Liver (tissue), 9 donors: Measurements from ENCODE around the gene PKN2. TPM values are rescaled to one million over a fixed set of nuclear protein-coding genes. Genes with fewer than 3 reads are reported as not detected.
A peak's percentile ranks its signal among the peaks of the same experiment; 100 is the strongest.

Source experiments
- DNase-seq: peaks from one replicate; pipeline ENCODE4 v3.0.0-alpha.2; 2017; ENCODE audit warnings: low spot score
- H3K27ac ChIP-seq, 2 donors: one replicate each; pipeline ENCODE4 v1.7.0; 2013; ENCODE audit warnings: inconsistent platforms in 2 of 2, low read length in 2 of 2, control low read depth in 1 of 2, low read depth in 1 of 2, mild to moderate bottlenecking in 1 of 2
- H3K27me3 ChIP-seq, 4 donors: one replicate each; pipeline versions ENCODE4 v1.6.1 to v1.7.0; 2013; ENCODE audit warnings: low read length in 3 of 4, inconsistent platforms in 1 of 4, mild to moderate bottlenecking in 1 of 4, moderate library complexity in 1 of 4; ENCODE audit not compliant: control insufficient read depth in 4 of 4, insufficient read depth in 4 of 4
- H3K36me3 ChIP-seq, 4 donors: one replicate each; pipeline versions ENCODE4 v1.6.1 to v1.7.0; 2013; ENCODE audit warnings: low read length in 3 of 4, mild to moderate bottlenecking in 3 of 4, low read depth in 1 of 4, moderate library complexity in 1 of 4; ENCODE audit not compliant: control insufficient read depth in 4 of 4, insufficient read depth in 3 of 4
- H3K4me1 ChIP-seq, 4 donors: one replicate each; pipeline versions ENCODE4 v1.6.1 to v1.7.0; 2013; ENCODE audit warnings: low read length in 3 of 4, mild to moderate bottlenecking in 3 of 4, moderate library complexity in 1 of 4; ENCODE audit not compliant: control insufficient read depth in 4 of 4, insufficient read depth in 4 of 4
- H3K4me3 ChIP-seq, 3 donors: one replicate each; pipeline versions ENCODE4 v1.6.1 to v1.7.0; 2013; ENCODE audit warnings: low read length in 3 of 3, control low read depth in 1 of 3, low read depth in 1 of 3, mild to moderate bottlenecking in 1 of 3
- H3K9ac ChIP-seq, 2 donors: one replicate each; pipeline ENCODE4 v1.7.0; 2013; ENCODE audit warnings: low read length in 2 of 2, mild to moderate bottlenecking in 2 of 2, moderate library complexity in 2 of 2, control low read depth in 1 of 2, low read depth in 1 of 2
- H3K9me3 ChIP-seq, 4 donors: one replicate each; pipeline versions ENCODE4 v1.6.1 to v1.7.0; 2013; ENCODE audit warnings: low read length in 3 of 4; ENCODE audit not compliant: control insufficient read depth in 4 of 4
- FOXA2 ChIP-seq: IDR thresholded peaks from 2 replicates; pipeline ENCODE4 v1.6.1; 2016; ENCODE audit warnings: antibody characterized with exemption
- GABPA ChIP-seq, 2 donors: IDR thresholded peaks in 1 of 2; conservative IDR thresholded peaks in 1 of 2; 2 replicates each; pipeline ENCODE4 v1.6.1; 2016; ENCODE audit warnings: antibody characterized with exemption in 2 of 2, mild to moderate bottlenecking in 1 of 2, moderate library complexity in 1 of 2
- HNF4A ChIP-seq, 2 donors: conservative IDR thresholded peaks; 2 replicates each; pipeline ENCODE4 v1.6.1; 2016; ENCODE audit warnings: antibody characterized with exemption in 2 of 2, mild to moderate bottlenecking in 2 of 2
- HNF4G ChIP-seq: IDR thresholded peaks from 2 replicates; pipeline ENCODE4 v1.6.1; 2016; ENCODE audit warnings: antibody characterized with exemption
- NR2F2 ChIP-seq: IDR thresholded peaks from 2 replicates; pipeline ENCODE4 v1.6.1; 2016; ENCODE audit warnings: antibody characterized with exemption
- RAD21 ChIP-seq, 2 donors: IDR thresholded peaks; 2 replicates each; pipeline ENCODE4 v1.6.1; 2016; ENCODE audit warnings: antibody characterized with exemption in 2 of 2, mild to moderate bottlenecking in 2 of 2
- RXRA ChIP-seq, 2 donors: IDR thresholded peaks; 2 replicates each; pipeline ENCODE4 v1.6.1; 2017 to 2018; ENCODE audit warnings: antibody characterized with exemption in 2 of 2, mild to moderate bottlenecking in 1 of 2
- SP1 ChIP-seq: IDR thresholded peaks from 2 replicates; pipeline ENCODE4 v1.6.1; 2018; ENCODE audit warnings: antibody characterized with exemption, mild to moderate bottlenecking
- TAF1 ChIP-seq: conservative IDR thresholded peaks from 2 replicates; pipeline ENCODE4 v1.6.1; 2016; ENCODE audit warnings: antibody characterized with exemption, mild to moderate bottlenecking
- YY1 ChIP-seq: IDR thresholded peaks from 2 replicates; pipeline ENCODE4 v1.6.1; 2016; ENCODE audit warnings: antibody characterized with exemption, mild to moderate bottlenecking
- WGBS: extraction: QIAGEN DNeasy Blood & Tissue Kit; methylation state at CpG from one replicate; pipeline ENCODE4 v1.1.7; 2013; 5-methylcytosine and 5-hydroxymethylcytosine counted together
- polyA plus RNA-seq, 2 donors: library from polyadenylated mRNA; stranded (reverse) in 1 of 2; unstranded in 1 of 2; fragments of 200-250 nt in 1 of 2; fragments of >200 nt in 1 of 2; fragmentation: Nextera tagmentation in 1 of 2; extraction: Ambion mirVana in 1 of 2; gene quantifications; one replicate each; pipeline versions ENCODE4 v1.2.1 to v1.2.3, GENCODE V29; 2013 to 2015
- total RNA-seq, 2 donors: library from RNA; depleted of rRNA; stranded (reverse); fragments of >200 nt; gene quantifications; one replicate each; pipeline ENCODE4 v1.2.3, GENCODE V29; 2014
- TF ChIP-seq, protein P1 (sequence below): fragments of 150-350 bp; IDR thresholded peaks from 2 replicates; pipeline ENCODE4 v1.5.1; 2017; ENCODE audit warnings: improper control_type of control experiment, low read depth, low read length; ENCODE audit not compliant: missing input control
- TF ChIP-seq, protein P2 (sequence below): IDR thresholded peaks from 2 replicates; pipeline ENCODE4 v1.6.1; 2016; ENCODE audit warnings: antibody characterized with exemption, mild to moderate bottlenecking
- donor health status: healthy.
- donor health status: healthy.
- donor health status: healthy.
- donor health status: healthy.
- donor health status: healthy.

Gene PKN2
- total and polyA plus RNA-seq, 4 donors: 4.4 to 20.7 (median 13.3) TPM

GRCh38 chr1:88655140-88655539, 28.9 kb upstream of the PKN2 start:
- TF ChIP-seq HNF4G (no peak), HNF4A (conservative IDR thresholded peaks at IDR 0.05) (peak; percentile 59 to 63), RXRA (IDR thresholded peaks at IDR 0.05) (peak; percentile 8 to 27)

DNA sequence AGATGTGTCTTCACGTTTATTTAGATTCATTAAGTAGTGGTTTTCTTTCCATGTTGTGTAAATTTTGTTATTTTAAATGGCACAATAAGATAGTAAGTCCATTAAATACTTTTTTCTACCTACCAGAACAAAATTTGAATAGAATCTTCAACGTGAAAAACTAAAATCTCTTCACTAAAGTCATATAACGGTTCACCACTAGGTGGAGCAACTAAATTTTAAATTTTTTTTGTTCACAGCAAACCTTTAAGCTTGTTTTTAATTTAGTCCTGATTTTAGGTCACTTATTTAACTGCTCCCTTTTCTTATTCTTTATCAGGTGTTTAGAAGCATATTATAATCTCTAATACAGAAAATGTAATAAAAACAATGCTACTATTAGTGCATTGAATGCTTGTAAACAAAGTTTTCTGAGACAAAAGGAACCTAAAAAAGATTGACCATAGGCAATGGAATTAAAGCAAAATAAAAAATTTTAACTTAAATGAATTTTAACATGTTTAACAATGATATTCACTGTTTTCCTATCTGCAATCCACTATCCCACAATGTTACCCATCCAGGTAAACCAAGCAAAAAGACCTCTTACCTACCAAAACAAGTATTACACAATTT, 28.3 kb upstream of the PKN2 start:
- Histone ChIP-seq H3K36me3 (no peaks in the 10 kb centered on the region), H3K27ac (no peak overlapping the region), H3K9ac (no peak overlapping the region), H3K9me3 (no peaks in the 10 kb centered on the region), H3K4me3 (no peak overlapping the region), H3K4me1 (peaks cover 0 to 9% (median 3%) of the 10 kb centered on the region in 4 donors), H3K27me3 (no peaks in the 10 kb centered on the region)
- WGBS: 3% methylated on average over 3 of the region's 3 CpGs
- no peak for DNase-seq
- peak; percentile 64 to 69 for TF ChIP-seq RAD21 (IDR thresholded peaks at IDR 0.05)
- TF ChIP-seq, protein P1, sequence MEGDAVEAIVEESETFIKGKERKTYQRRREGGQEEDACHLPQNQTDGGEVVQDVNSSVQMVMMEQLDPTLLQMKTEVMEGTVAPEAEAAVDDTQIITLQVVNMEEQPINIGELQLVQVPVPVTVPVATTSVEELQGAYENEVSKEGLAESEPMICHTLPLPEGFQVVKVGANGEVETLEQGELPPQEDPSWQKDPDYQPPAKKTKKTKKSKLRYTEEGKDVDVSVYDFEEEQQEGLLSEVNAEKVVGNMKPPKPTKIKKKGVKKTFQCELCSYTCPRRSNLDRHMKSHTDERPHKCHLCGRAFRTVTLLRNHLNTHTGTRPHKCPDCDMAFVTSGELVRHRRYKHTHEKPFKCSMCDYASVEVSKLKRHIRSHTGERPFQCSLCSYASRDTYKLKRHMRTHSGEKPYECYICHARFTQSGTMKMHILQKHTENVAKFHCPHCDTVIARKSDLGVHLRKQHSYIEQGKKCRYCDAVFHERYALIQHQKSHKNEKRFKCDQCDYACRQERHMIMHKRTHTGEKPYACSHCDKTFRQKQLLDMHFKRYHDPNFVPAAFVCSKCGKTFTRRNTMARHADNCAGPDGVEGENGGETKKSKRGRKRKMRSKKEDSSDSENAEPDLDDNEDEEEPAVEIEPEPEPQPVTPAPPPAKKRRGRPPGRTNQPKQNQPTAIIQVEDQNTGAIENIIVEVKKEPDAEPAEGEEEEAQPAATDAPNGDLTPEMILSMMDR: peak; percentile 45
- no peak for TF ChIP-seq NR2F2
- no peak for TF ChIP-seq SP1

More at GRCh38 chr1:88655140-88655539, 28.9 kb upstream of the PKN2 start:
- no peaks in the 10 kb centered on the region for H3K36me3 ChIP-seq
- H3K9me3 ChIP-seq: no peaks in the 10 kb centered on the region
- H3K27me3 ChIP-seq: no peaks in the 10 kb centered on the region
- no peak overlapping the region for H3K4me3 ChIP-seq
- no peak overlapping the region for H3K9ac ChIP-seq
- H3K27ac ChIP-seq: no peak overlapping the region
- peaks cover 0 to 6% (median 3%) of the 10 kb centered on the region in 4 donors for H3K4me1 ChIP-seq
- DNase-seq: no peak
- WGBS: 16% methylated on average over 1 of the region's 1 CpG

DNA sequence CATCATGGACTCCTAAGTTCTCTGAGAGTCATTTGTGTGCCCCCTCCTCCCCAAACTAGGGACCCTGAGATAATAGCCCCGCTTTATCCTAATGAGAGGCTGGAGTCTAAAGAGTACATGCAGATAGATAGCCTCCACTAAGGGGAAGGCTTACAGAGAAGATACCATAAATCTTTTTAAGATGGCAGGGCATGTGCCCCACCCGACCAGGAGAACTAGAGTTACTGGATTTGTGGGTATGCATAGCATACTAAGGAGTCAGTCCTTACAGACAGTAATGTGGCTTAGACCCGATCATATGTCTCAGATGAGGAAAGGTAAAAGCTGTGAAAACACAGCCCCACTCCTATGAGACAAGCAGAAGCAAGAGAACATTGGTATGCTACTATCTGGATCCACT, 25.7 kb upstream of the PKN2 start:
- Histone ChIP-seq H3K27me3 (no peaks in the 10 kb centered on the region), H3K4me3 (no peak overlapping the region), H3K9ac (no peak overlapping the region), H3K9me3 (no peaks in the 10 kb centered on the region), H3K27ac (no peak overlapping the region), H3K36me3 (no peaks in the 10 kb centered on the region), H3K4me1 (peaks cover 0 to 10% (median 5%) of the 10 kb centered on the region in 4 donors)
- DNase-seq: no peak
- WGBS: 86% methylated on average over 3 of the region's 3 CpGs
- TF ChIP-seq, protein P2, sequence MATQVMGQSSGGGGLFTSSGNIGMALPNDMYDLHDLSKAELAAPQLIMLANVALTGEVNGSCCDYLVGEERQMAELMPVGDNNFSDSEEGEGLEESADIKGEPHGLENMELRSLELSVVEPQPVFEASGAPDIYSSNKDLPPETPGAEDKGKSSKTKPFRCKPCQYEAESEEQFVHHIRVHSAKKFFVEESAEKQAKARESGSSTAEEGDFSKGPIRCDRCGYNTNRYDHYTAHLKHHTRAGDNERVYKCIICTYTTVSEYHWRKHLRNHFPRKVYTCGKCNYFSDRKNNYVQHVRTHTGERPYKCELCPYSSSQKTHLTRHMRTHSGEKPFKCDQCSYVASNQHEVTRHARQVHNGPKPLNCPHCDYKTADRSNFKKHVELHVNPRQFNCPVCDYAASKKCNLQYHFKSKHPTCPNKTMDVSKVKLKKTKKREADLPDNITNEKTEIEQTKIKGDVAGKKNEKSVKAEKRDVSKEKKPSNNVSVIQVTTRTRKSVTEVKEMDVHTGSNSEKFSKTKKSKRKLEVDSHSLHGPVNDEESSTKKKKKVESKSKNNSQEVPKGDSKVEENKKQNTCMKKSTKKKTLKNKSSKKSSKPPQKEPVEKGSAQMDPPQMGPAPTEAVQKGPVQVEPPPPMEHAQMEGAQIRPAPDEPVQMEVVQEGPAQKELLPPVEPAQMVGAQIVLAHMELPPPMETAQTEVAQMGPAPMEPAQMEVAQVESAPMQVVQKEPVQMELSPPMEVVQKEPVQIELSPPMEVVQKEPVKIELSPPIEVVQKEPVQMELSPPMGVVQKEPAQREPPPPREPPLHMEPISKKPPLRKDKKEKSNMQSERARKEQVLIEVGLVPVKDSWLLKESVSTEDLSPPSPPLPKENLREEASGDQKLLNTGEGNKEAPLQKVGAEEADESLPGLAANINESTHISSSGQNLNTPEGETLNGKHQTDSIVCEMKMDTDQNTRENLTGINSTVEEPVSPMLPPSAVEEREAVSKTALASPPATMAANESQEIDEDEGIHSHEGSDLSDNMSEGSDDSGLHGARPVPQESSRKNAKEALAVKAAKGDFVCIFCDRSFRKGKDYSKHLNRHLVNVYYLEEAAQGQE: no peak
- TF ChIP-seq RAD21 (IDR thresholded peaks at IDR 0.05): no peak
- TF ChIP-seq RXRA (IDR thresholded peaks at IDR 0.05): no peak
- TF ChIP-seq SP1: no peak
- no peak for TF ChIP-seq TAF1
- no peak for TF ChIP-seq NR2F2
- TF ChIP-seq YY1: no peak
- TF ChIP-seq HNF4A (conservative IDR thresholded peaks at IDR 0.05): no peak
- TF ChIP-seq GABPA (IDR thresholded peaks at IDR 0.05 in 1 of 2, conservative IDR thresholded peaks at IDR 0.05 in 1 of 2): no peak
- no peak for TF ChIP-seq FOXA2
